Amygdala (tissue), 56 donors: Measurements from ENCODE around the gene DIAPH3.

Source experiments
- DNase-seq, 56 donors: peaks; one replicate each; lab custom pipeline; 2025; lab: John Stamatoyannopoulos, UW

Gene DIAPH3

GRCh38 chr13:60155978-60156377, 7.8 kb downstream of the DIAPH3 start:
- DNase-seq, result no peak

GRCh38 chr13:60152904-60153303, 10.8 kb downstream of the DIAPH3 start:
- no peak for DNase-seq

- DNase-seq, result no peak
These were observed 11.6 kb downstream of the DIAPH3 start for GRCh38 chr13:60152114-60152513.

- no peak for DNase-seq
These were observed 13.2 kb downstream of the DIAPH3 start for GRCh38 chr13:60150538-60150937.

- DNase-seq, result no peak
These were observed 14.8 kb downstream of the DIAPH3 start for GRCh38 chr13:60148918-60149317.

GRCh38 chr13:60147361-60147760, 16.4 kb downstream of the DIAPH3 start:
- no peak for DNase-seq

GRCh38 chr13:60146471-60146870, 17.3 kb downstream of the DIAPH3 start:
- no peak for DNase-seq

GRCh38 chr13:60143775-60144174, 20.0 kb downstream of the DIAPH3 start:
- DNase-seq, result no peak

GRCh38 chr13:60139272-60139671, 24.5 kb downstream of the DIAPH3 start:
- DNase-seq, result no peak

- no peak for DNase-seq
These were observed 25.1 kb downstream of the DIAPH3 start for GRCh38 chr13:60138674-60139073.

GRCh38 chr13:60137911-60138560, 25.7 kb downstream of the DIAPH3 start:
- no peak for DNase-seq

- no peak for DNase-seq
These were observed 28.4 kb downstream of the DIAPH3 start for GRCh38 chr13:60135344-60135743.

- no peak for DNase-seq
These were observed 29.4 kb downstream of the DIAPH3 start for GRCh38 chr13:60134376-60134775.

- DNase-seq, result no peak
These were observed 42.4 kb downstream of the DIAPH3 start for GRCh38 chr13:60121337-60121687.

- no peak for DNase-seq
These were observed 43.0 kb downstream of the DIAPH3 start for GRCh38 chr13:60120617-60121336.

GRCh38 chr13:60118696-60119400, 44.9 kb downstream of the DIAPH3 start:
- no peak for DNase-seq

- no peak for DNase-seq
These were observed 49.2 kb downstream of the DIAPH3 start for GRCh38 chr13:60114499-60115028.

GRCh38 chr13:60112771-60113170, 51.0 kb downstream of the DIAPH3 start:
- DNase-seq, result no peak

GRCh38 chr13:60111691-60112090, 52.0 kb downstream of the DIAPH3 start:
- DNase-seq, result no peak

GRCh38 chr13:60109285-60109684, 54.4 kb downstream of the DIAPH3 start:
- no peak for DNase-seq

GRCh38 chr13:60108589-60108988, 55.1 kb downstream of the DIAPH3 start:
- no peak for DNase-seq
